ENCODE data around the gene SEMA5B.

The SEMA5B gene, protein sequence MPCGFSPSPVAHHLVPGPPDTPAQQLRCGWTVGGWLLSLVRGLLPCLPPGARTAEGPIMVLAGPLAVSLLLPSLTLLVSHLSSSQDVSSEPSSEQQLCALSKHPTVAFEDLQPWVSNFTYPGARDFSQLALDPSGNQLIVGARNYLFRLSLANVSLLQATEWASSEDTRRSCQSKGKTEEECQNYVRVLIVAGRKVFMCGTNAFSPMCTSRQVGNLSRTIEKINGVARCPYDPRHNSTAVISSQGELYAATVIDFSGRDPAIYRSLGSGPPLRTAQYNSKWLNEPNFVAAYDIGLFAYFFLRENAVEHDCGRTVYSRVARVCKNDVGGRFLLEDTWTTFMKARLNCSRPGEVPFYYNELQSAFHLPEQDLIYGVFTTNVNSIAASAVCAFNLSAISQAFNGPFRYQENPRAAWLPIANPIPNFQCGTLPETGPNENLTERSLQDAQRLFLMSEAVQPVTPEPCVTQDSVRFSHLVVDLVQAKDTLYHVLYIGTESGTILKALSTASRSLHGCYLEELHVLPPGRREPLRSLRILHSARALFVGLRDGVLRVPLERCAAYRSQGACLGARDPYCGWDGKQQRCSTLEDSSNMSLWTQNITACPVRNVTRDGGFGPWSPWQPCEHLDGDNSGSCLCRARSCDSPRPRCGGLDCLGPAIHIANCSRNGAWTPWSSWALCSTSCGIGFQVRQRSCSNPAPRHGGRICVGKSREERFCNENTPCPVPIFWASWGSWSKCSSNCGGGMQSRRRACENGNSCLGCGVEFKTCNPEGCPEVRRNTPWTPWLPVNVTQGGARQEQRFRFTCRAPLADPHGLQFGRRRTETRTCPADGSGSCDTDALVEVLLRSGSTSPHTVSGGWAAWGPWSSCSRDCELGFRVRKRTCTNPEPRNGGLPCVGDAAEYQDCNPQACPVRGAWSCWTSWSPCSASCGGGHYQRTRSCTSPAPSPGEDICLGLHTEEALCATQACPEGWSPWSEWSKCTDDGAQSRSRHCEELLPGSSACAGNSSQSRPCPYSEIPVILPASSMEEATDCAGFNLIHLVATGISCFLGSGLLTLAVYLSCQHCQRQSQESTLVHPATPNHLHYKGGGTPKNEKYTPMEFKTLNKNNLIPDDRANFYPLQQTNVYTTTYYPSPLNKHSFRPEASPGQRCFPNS

GRCh38 chr3:123027292-123028232 lies at the start of gene SEMA5B:
SEMA5B (minus strand) TSS chr3:123027763; CDS start chr3:122961263, 66,500 bp downstream.
- DNase-seq: peak; percentile 38

DNA sequence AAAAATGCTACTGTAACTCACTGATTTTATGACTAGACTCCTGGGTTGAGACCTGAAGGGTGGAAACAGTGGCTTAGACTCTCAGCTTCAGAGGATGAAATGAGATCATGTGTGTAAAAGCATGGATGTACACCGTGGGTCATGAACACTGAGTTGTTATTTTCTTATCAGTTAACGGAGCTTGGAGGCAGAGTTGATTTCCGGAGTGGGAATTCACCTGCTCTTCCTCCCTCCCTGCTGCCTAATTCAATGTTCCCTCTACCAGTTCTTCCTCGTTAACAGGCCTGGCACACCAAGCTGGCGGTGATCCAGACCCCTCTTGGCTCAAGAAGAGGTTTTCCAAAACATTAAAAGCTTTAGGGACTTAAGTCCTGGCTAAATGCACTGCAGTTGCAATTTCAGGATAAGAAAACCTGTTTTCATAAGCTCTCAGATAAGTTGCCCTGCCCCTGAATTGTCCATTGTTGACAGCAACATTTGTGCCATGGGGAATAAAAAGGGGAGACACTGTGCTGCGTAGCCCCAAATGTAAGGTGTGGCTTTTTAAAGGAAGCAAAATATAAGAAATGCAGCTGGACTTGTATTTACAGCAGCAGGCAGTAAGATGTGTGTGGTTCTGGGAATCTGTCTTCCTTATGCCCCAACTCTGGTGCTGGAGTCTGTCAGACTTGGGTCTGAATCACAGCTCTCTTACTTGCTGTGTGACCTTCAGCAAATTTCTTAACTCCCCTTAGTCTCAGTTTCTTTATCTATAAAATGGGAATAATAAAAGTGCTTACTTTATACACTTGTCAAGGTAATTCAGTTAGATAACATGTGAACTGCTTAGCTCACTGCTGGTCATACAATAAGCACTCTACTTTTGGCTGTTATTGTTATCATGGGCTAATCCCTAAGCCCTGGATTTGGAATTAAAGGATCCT lies 49.2 kb upstream of the SEMA5B start:
- no peak for DNase-seq

- DNase-seq: no peak
Measured at GRCh38 chr3:123076112-123076495, 48.5 kb upstream of the SEMA5B start.

DNA sequence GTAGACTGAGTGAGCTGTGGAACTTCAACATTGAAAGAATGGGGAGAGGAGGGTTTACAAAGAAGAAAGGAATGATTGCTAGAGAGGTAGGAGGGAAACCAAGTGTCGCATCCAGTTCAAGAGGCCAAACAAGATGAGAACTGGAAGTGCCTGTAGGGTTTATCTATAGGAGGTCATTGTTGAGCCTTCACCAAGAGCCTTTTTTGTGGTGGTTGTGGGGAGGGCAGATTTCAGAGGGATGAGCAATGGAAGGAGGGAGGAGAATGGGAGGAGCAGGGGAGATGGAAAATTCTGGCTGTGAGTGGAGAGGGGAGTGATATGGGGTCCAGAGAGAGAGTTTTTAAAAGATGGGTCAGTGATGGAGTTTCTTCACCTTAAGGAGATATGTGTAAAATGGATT lies 47.8 kb upstream of the SEMA5B start:
- no peak for DNase-seq

DNA sequence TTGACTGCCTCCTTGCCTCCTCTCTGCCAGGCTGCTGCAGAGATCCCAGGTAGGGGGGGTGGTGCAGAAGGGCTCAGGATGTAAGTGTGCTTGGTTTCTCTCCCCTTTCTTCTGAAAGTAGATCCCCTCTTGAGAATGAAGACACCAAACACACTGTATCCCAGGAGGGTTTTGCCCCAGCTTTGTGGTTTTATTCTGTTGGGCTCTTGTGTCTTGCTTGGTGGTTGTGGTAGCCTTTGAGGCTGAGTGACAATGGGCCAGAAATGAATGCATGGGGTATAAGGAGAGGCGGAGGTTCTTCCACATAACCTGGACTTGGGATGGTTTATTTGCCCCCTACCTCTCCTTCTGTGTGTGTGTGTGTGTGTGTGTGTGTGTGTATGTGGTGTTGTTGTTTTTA lies 45.0 kb upstream of the SEMA5B start:
- no peak for DNase-seq

DNA sequence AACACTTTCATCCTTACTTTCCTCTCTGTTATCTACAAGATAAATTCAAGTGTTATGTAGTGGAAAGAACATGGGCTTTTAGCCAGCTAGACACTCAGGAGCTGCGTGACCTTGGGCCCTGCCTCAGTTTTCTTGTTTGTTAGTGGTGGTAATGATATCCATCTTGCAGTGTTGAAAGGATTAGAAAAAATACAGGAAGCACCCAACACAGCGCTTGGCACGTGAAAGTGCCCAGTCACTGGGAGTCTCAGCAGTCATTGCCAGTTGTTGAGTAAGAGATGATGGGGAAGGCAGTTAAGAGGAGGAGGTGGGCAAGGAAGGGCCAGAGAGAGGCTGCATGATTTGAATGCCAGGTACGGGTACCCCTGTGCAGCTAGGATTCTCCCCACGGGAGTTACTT lies 44.6 kb upstream of the SEMA5B start:
- DNase-seq: no peak

GRCh38 chr3:123071581-123071980 lies 44.0 kb upstream of the SEMA5B start:
- DNase-seq: no peak

GRCh38 chr3:123071146-123071545 lies 43.6 kb upstream of the SEMA5B start:
- no peak for DNase-seq

DNA sequence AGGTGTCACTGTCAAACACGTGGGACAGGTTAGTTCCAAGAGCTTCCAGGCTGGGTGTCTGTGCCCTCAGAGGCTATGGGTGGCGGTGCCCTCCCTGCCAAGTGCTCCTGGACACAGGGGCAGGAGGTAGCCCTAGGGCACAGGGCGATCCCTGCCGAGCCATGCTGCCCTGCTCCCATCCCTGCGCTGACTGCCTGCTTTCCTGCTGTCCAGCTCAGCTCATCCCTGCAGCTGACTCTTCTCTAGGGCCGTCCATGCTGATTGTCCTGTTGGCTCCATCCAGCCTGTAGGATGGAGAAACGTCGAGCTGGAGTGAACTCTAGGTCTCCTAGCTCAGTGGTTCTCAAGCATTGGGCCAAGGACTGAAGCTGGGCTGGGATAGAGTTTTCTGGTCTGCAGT lies 42.9 kb upstream of the SEMA5B start:
- DNase-seq: no peak

DNA sequence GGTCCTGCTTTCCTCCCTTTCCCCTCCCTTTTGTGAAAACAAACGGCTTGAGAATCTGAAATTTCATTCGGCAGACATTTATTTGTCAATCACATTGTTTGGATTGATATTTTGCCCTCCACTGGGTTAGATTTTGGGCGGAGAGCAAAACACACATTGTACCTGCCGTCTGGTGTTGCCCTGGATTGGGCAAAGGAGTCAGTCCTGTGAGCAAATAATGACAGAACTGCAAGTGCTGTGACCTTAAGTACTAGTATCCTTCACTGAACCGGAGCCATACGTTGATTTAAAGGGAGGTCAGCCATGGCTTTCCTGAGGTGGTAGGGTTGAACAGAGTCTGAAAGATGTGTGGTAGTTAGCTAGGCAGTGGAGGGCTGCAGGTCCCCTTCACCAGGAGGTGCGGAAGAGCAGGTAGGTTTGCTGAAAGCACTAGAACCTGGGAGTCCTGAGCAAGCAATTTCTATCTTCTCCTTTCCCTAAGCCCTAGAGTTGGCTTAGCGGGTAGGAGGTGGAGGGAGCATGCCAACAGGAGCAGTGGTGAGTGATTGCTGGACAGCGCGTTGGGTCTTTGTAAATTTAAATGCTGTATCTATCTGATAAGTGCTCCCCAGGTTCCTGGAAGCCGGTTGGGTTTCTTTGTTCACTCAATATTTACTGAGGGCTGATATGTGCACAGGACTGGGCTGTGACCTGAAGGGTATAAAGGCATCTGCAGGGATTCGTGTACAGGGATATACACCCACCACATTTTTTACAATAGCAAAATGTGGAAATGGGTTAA lies 41.2 kb upstream of the SEMA5B start:
- DNase-seq: no peak

DNA sequence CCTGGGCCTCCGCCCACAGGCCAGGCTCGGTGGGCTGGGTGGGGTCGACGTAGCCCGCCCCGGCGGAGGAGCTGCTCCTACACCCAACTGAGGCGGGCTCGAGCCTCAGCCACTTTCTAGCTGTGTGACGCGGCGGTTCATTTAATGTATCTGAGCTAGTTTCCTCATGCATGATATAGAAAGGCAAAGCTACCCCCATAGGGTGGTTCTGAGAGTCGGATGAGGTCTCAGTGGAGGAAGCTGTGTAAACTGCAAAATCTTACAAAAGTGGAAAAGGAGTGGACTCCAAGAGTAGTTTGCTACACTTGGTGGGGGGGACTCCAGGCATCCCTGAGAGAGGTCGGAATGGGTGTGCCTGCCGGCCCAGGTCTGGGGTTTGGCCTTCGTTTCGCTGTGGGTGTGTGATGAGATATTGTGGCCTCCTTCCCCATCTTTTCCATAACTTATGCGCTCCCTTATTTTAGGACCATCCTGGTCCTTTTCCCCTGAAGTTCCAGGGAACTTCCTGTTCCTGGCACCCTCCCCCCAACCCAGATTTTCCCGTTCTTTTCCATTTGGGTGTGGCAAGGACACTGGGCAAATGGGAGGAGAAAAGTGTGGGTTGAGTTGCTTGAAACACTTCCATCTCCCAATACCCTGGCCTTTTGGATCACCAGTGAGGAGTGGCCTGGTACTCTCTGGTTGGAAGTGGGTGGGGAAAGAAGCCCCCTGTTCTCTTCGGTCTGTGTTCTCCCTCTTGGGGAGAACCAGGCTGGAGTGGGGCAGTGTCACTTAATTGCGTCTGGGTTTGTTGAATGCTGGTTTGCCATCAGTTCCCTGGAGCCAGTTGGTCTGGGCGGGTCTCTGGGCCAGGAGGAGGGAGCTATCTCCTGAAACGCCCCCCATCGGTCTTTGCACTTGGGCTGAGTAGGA lies 40.4 kb upstream of the SEMA5B start:
- no peak for DNase-seq

DNA sequence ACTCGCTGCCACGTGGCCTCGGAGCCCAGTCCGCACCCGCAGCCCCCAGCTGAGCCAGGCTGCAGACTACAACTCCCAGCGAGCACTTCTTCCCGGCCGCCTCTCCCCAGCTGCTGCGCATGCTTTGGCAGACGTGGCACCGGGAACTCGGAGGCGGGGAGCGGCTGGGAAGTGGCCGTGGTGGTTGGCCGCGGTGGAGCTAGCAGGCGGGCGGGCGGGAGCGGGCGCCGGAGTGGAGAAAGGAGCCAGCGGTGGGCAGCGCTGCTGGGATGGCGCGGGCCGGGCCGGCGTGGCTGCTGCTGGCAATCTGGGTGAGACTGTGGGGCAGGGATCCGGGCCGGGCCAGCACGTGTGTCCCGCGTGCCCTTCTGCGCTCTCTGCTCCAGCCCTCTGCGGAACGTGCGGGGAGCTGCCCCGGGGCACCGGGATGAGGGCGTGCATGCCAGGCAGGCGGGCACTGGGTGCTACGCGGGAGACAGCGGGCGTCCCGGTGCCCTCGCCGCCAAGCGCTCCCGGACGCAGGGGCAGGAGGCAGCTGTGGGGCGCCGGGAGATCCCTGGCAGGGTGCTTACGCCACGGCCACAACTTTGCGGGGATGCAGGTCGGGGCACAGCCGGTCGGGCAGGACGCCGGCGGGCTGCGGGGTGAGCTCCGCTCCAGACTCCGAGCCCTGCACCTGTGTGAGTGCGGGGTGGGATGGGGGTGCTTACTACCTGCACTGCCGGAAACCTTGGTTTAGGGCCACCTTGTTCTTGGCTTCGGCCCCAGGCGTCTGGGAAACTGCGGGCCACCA lies 39.5 kb upstream of the SEMA5B start, which contains the start of gene PDIA5:
Gene PDIA5, plus strand, starts transcription at position 130 of the 793 bp plus-strand sequence. Its CDS starts 140 bp downstream, at position 270.
- peak; percentile 49 for DNase-seq

DNA sequence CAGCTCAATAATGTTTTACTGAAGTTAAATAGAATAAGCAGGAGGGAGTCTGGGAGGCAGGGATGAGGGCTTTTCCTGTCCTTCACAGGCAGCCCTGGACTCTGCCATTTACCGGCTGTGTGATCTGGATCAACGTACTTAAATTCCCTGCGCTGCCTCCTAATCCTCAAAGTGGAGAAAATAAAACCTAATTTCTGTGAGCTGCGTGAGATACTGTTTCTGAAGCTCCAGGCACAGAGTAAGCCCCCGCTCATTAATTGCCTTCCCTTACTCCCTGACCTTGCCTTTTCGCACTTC lies 39.0 kb upstream of the SEMA5B start:
- no peak for DNase-seq

DNA sequence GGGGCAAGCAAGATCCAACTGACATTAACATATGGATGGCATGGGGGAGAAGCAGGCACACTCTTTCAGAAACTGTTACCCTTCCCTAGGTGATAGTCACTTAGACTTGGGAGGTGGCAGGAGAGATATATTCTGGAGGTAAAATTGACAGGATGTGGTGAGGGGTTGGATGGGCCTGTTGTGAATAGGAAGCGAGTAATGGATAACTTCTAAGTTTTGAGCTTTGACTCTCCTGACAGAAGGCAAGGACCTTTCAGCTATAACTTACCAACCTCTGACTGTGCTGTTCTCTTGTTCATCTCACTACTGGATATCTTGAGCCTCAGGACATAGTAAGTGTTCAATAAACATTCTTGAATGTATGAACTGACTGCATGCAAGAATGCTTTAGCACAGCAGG lies 37.4 kb upstream of the SEMA5B start:
- DNase-seq: no peak

GRCh38 chr3:123064506-123064905 lies 36.9 kb upstream of the SEMA5B start:
- DNase-seq: no peak

DNA sequence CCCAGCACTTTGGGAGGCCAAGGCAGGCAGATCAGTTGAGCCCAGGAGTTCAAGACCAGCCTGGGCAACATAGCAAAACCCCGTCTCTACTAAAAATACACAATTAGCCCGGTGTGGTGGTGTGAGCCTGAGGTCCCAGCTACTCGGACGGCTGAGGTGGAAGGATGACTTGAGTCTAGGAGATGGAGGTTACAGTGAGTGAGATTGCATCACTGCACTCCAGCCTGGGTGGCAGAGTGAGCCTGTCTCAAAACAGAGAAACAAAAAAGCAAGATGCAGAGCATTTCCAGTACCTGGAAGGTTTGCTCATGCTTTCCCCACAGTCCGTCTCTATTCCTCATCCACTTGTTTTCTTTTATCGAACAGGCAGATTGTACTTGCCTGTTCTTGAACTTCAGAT lies 35.5 kb upstream of the SEMA5B start:
- DNase-seq: no peak

DNA sequence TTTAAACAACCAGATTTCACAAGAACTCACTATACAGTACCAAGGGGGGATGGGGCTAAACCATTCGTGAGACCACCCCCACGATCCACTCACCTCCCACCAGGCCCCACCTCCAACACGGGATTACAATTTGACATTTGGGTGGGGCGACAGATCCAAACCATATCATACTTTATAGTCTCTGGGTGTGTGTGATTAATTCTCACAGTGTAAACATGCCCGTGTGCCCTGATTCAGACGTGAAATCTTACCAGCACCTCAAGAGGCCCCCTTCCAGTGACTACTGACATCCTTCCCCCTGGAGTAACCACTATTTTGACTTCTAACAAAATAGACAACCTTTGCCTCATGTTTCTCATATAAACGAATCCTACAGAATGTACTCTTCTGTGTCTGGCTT lies 34.3 kb upstream of the SEMA5B start:
- DNase-seq: no peak

DNA sequence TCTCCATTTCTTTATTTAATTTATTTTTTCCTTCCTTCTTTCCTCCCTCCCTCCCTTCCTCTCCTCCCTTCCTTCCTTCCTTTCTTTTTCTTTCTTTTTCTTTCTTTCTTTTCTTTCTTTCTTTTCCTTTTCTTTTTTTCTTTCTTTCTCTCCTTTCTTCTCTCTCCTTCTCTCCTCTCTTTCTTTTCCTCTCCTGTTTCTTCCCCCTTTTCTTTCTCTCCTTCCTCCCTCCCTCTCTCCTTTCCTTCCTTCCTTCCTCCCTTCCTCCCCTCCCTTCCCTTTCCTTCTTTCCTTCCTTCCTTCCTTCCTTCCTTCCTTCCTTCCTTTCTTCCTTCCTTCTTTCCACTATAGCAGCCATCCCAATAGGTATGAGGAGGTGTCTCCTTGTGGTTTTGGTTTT lies 32.5 kb upstream of the SEMA5B start:
- no peak for DNase-seq

GRCh38 chr3:123058505-123058904 lies 30.9 kb upstream of the SEMA5B start:
- DNase-seq: no peak
